Embryonic facial prominence (tissue), 1 donor: ENCODE data around the gene TPRKB.
"Not testable (repeated sequence)": the region's sequence is repeated elsewhere in the genome, so short reads cannot be mapped to it uniquely, and the experiment has no call there.

Source experiments
- DNase-seq: peaks from one replicate; pipeline ENCODE4 v3.0.0-alpha.2; 2016; ENCODE audit errors: extremely low spot score

Gene TPRKB

GRCh38 chr2:73736855-73737779 lies at the start of gene TPRKB:
Gene TPRKB, minus strand, starts transcription at chr2:73737345. Its CDS starts 2,776 bp downstream, at chr2:73734569.
- DNase-seq: peak; percentile 95

DNA sequence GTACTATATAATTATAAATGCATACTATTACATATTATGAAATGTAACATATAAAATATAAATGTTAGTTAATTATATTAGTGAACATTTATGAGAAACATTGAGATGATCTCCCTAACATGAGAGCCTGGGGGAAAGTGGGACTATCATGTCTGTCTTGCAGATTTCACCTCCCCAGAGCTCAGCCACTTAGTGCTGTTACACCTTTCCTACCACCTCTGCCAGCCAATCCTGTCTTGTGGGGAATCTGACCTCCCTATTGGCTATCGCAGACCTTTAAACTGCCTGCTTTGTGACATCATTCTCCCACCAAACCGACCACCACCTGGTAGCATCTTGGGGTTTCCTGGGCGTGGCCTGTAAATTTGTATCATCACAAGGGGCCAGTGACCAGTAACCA lies 46.7 kb upstream of the TPRKB start, which contains the start of gene C2orf78:
Gene C2orf78, plus strand, starts transcription at position 301 of the 400 bp plus-strand sequence. CDS start 127 bp downstream, outside the sequence.
- not testable (repeated sequence) for DNase-seq

DNA sequence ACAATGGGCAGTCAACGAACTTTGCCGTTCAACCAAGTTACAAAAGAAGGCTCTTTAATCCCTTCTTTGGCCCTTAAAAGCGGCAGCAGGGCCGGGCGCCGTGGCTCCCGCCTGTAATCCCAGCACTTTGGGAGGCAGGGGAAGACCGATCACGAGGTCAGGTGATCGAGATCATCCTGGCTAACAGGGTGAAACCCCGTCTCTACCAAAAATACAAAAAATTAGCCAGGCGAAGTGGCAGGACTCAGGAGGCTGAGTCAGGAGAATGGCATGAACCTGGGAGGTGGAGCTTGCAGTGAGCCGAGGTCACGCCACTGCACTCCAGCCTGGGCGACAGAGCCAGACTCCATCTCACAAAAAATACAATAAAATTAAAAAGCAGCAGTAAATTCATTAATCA lies 46.3 kb upstream of the TPRKB start:
- DNase-seq: not testable (repeated sequence)

GRCh38 chr2:73780237-73780582 lies 43.1 kb upstream of the TPRKB start:
- DNase-seq: no peak

- peak; percentile 73 for DNase-seq
Observed at GRCh38 chr2:73779467-73780236, 42.5 kb upstream of the TPRKB start, which contains the start of gene DUSP11. Gene DUSP11, minus strand, starts transcription at chr2:73780103. Its CDS starts 129 bp downstream, at chr2:73779974.

DNA sequence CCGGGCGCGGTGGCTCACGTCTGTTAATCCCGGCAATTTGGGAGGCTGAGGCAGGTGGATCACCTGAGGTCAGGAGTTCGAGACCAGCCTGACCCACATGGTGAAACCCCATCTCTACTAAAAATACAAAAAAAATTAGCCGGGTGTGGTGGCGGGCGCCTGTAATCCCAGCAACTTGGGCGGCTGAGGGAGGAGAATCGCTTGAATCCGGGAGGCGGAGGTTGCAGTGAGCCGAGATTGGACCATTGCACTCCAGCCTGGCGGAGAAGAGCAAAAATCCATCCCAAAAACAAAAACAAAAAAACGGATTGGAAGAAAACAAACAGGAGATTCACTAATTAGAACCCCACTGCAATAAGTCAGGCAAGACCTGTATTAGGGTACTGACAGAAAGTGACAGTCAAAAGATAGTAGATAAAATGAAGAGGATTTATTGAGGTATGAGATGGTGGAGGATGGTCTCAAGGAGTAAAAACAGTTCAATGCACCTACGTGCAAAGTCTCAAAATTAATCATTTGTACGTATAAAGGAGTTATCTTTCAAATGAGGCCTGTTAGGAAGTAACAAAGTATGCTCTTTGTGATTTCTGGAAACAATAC lies 41.8 kb upstream of the TPRKB start:
- DNase-seq: not testable (repeated sequence)

- DNase-seq: no peak
Observed at GRCh38 chr2:73776869-73777519, 39.8 kb upstream of the TPRKB start.

DNA sequence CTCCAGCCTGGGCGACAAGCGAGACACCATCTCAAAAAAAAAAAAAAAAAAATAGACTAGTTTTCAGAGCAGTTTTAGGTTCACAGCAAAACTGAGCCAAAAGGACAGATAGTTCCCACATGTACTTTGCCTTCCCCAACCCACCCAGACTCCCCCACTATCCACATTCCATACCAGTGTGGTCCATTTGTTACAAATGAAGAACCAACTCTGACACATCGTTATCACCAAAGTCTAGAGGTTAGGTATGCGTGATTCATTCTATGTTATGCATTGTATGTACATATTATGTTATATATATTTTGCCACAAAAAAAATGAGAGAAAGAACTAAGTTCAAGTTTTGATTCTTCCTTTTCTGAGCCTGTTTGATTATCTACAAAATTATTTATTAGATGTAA lies 39.2 kb upstream of the TPRKB start:
- DNase-seq: no peak

GRCh38 chr2:73772819-73773218 lies 35.7 kb upstream of the TPRKB start:
- no peak for DNase-seq

GRCh38 chr2:73770725-73771124 lies 33.6 kb upstream of the TPRKB start:
- DNase-seq: no peak

- no peak for DNase-seq
Observed at GRCh38 chr2:73766994-73767393, 29.8 kb upstream of the TPRKB start.

DNA sequence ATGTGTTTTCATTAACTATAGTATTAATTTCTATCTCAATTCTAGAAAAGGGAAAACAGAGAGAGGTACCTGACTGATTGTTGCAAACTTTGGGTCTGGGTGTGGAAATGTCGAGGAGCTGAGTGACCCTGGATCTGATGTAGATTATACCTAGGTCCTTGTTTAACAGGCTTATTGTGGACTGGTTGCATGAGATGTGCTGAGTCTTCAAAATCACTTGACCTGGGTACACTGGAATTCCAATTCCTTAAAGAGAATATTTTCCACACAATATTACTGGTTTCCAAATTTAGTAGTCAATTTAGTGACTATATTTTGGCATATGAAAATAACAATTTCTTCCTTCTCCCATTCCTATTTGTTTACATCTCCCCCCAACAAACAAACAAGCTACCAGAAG lies 29.2 kb upstream of the TPRKB start:
- no peak for DNase-seq

DNA sequence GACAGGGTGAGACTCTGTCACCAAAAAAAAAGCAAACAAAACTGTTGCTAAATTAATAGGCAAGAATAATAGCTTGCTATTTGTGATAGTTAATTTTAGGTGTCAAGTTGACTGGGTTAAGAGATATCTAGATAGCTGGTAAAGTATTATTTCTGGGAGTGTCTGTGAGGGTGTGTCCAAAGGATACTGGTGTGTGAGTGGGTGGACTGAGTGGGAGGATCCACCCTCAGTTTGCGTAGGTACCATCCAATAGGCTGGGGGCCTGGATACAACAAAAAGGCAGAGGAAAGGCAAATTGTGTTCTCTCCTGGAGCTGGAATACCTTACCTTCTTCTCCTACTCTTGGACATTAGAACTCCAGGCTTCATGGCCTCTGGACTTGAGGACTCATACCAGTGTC lies 27.8 kb upstream of the TPRKB start:
- no peak for DNase-seq

DNA sequence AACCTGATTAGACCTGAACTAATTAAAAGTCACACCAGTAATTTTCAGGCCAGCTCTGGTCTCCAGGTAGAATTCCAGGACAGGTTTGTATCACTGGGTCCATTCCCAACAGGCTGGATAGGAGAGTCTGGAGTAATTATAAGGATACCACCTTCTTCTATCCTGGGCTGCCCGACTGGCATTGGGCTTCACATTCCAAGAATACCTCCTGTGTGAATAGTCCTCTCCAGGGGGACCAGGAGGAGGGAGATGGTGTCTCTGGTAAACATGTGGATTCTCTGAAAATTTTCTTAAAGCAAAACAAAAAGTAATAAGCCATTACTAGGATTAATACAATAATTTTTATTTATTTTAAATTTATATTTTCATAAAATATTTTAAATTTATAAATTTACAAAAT lies 25.4 kb upstream of the TPRKB start:
- DNase-seq: no peak

DNA sequence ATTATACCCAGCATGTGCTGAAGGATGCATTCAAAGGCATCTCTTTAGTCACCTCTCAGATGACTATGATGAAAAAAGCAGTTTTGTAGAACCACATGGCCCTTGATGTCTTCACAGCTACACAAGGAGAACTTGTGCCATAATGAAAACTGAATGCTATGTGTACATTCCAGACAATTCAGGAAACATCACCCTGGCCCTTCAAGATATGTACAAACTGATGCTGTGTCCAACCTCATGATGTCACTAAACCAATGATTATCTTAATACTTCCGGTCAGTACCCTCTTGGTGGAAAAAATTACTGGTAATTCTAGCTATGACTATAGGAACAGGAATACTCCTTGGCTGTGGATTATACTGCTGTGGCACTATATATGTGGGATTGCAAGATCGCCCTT lies 22.8 kb upstream of the TPRKB start:
- DNase-seq: no peak

DNA sequence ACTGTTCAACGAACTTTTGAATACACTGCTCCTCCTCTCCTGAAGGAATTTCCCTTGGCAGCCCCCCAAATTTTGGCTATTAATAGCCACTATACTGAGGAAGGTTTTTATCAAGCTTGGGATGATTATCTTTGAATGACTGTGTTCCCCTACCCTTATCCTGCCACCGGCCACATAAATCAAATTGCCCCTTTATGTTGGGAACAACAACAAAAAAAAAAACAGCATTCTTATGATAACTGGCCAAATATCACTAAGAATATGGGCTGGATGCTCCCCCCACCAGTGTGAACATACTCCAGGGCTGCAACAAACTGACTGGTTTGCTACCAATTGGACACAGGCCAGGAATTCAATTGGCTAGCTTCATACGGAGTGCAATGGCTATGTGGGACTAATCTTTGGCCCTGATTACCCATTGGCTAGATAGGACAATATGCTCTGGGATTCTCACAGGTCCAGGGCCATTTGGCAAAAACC lies 22.2 kb upstream of the TPRKB start:
- no peak for DNase-seq

DNA sequence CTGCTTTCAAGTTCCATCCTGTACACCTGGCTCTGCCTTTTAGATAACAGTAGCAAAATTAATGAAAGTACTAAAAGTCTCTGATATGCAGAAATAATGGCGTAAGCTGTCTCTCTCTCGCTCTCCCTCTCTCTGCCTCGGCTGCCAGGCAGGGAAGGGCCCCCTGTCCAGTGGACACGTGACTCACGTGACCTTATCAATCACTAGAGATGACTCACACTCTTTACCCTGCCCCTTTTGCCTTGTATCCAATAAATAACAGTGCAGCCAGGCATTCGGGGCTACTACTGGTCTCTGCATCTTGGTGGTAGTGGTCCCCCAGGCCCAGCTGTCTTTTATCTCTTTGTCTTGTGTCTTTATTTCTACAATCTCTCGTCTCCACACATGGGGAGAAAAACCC lies 17.2 kb upstream of the TPRKB start:
- not testable (repeated sequence) for DNase-seq

DNA sequence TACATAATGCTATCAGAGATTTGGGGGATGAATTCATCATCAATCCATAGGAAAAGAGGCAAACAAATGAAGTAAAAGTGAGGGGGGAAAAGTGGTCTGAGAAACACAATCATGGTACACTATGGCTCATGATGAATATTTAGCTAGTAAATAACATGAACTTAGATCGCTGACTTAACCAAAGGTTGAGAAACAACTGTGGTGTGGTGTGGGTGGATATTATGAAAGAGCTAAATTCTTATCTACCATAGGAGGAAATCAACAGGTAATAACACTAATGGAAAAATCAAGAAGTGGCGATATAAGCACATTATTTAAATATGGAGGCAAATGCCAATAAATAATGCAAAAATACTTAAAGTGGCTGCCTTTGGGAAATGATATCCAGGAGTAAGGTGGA lies 12.2 kb upstream of the TPRKB start:
- no peak for DNase-seq

GRCh38 chr2:73746877-73747208 lies 9.7 kb upstream of the TPRKB start:
- DNase-seq: no peak

- no peak for DNase-seq
Observed at GRCh38 chr2:73746015-73746876, 9.1 kb upstream of the TPRKB start.

GRCh38 chr2:73740767-73741166 lies 3.6 kb upstream of the TPRKB start:
- DNase-seq: no peak
